Memory B cell (primary cell): ENCODE data around the gene THSD7B.

Source experiments
- ATAC-seq: fragments of 150-1000 bp; cut with Tn5 transposase; 2 replicates; pipeline ENCODE4 v1.10.0; 2021; ENCODE audit warnings: low read depth, mild to moderate bottlenecking, moderate library complexity
- DNase-seq, 2 donors: peaks; one replicate each; pipeline ENCODE4 v3.0.0; 2022; ENCODE audit warnings: low spot score in 2 of 2
- H3K27ac Mint-ChIP-seq: one replicate; pipeline ENCODE4 v1.8.0; 2022; ENCODE audit warnings: mild to moderate bottlenecking, moderate library complexity, mixed read lengths
- H3K27me3 Mint-ChIP-seq: one replicate; pipeline ENCODE4 v1.8.0; 2022; ENCODE audit warnings: mixed read lengths
- H3K36me3 Mint-ChIP-seq: one replicate; pipeline ENCODE4 v1.8.0; 2022; ENCODE audit warnings: mild to moderate bottlenecking, mixed read lengths
- H3K4me1 Mint-ChIP-seq: one replicate; pipeline ENCODE4 v1.8.0; 2022; ENCODE audit warnings: mixed read lengths
- H3K4me3 Mint-ChIP-seq: one replicate; pipeline ENCODE4 v1.8.0; 2022; ENCODE audit warnings: mild to moderate bottlenecking, moderate library complexity, mixed read lengths
- H3K9me3 Mint-ChIP-seq: one replicate; pipeline ENCODE4 v1.8.0; 2022; ENCODE audit warnings: mixed read lengths

The THSD7B gene

DNA sequence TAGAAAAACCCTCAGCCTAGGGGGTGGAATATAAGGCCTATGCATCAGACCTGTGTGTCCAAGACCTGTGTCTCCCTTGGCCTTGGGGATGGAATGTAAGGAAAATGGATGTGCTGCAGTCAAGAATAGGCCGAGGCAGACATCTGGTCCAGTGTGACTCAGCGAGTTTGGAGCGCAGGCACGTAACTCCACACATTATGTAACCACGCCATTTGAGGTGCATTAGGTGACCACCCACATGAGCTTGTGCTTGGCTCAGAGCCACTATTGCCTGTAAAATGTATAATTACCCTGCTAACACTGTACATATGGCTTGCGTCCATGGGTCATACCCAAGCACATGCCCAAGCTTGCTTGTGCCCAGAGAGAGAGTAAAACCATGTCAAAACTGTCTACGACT lies 618.0 kb downstream of the THSD7B start:
- Mint-ChIP-seq H3K4me1 (no peaks in the 10 kb centered on the region), H3K9me3 (peaks cover 2% of the 10 kb centered on the region), H3K4me3 (no peak overlapping the region), H3K36me3 (no peaks in the 10 kb centered on the region), H3K27me3 (no peaks in the 10 kb centered on the region), H3K27ac (no peak overlapping the region)
- no peak for DNase-seq
- ATAC-seq = no peak

DNA sequence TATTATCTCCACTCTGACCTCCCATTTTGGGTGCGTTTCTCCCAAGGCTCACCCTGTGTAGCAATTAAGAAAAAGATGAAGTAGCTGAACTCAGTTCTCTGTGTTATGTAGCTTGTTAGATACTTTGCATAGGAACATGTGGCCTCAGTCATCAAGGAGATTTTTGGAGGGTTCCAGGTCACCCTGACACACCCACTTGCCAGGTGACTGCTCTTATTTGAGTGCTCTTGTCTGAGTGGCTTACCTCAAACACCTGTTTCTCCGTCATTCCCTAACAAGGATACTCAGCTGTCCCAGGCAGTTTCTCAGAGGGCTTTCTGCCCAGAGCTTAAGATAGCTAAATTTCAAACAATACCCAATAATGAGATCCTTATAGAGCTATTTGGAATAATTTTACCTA lies 621.7 kb downstream of the THSD7B start:
- H3K4me3 Mint-ChIP-seq = no peak overlapping the region
- no peak for ATAC-seq
- H3K27me3 Mint-ChIP-seq = no peaks in the 10 kb centered on the region

DNA sequence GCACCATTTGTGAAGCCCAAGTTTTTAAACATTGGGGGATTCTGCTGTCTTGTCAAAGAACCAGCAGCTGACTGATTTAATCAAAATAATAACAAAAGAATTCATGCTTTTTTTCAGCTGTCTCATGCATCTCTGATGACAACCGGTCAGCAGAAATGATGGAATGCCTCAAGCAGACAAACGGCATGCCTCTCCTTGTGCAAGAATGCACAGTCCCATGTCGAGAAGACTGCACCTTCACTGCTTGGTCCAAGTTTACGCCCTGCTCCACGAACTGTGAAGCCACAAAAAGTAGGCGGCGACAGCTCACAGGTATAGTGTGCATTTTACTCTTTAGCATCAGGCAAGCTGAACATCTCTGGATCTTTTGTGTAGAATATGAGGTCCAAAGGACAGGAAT lies 640.2 kb downstream of the THSD7B start:
- no peak for ATAC-seq
- Mint-ChIP-seq H3K9me3 (peaks cover 3% of the 10 kb centered on the region), H3K27ac (no peak overlapping the region), H3K4me1 (no peaks in the 10 kb centered on the region), H3K27me3 (no peaks in the 10 kb centered on the region), H3K4me3 (no peak overlapping the region), H3K36me3 (no peaks in the 10 kb centered on the region)
- DNase-seq = no peak

More for the DNA sequence above, 621.7 kb downstream of the THSD7B start:
- Mint-ChIP-seq H3K27ac (no peak overlapping the region), H3K36me3 (no peaks in the 10 kb centered on the region), H3K9me3 (peaks cover 3% of the 10 kb centered on the region), H3K4me1 (no peaks in the 10 kb centered on the region)
- no peak for DNase-seq

DNA sequence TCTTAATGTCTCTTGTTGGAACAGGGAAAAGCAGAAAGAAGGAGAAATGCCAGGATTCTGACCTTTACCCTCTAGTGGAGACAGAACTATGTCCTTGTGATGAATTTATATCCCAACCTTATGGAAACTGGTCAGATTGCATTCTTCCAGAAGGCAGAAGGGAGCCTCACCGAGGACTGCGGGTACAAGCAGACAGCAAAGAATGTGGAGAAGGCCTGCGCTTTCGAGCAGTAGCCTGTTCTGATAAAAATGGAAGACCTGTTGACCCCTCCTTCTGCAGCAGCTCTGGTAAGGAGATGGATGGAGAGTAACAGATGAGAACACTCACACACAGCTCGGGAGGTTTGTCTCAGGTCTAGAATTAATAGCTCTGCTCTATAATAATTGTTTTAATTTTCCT lies 646.2 kb downstream of the THSD7B start:
- Mint-ChIP-seq H3K27ac (no peak overlapping the region), H3K27me3 (no peaks in the 10 kb centered on the region), H3K9me3 (peaks cover 3% of the 10 kb centered on the region), H3K4me1 (no peaks in the 10 kb centered on the region), H3K36me3 (no peaks in the 10 kb centered on the region), H3K4me3 (no peak overlapping the region)
- DNase-seq (no peak), ATAC-seq (no peak)

DNA sequence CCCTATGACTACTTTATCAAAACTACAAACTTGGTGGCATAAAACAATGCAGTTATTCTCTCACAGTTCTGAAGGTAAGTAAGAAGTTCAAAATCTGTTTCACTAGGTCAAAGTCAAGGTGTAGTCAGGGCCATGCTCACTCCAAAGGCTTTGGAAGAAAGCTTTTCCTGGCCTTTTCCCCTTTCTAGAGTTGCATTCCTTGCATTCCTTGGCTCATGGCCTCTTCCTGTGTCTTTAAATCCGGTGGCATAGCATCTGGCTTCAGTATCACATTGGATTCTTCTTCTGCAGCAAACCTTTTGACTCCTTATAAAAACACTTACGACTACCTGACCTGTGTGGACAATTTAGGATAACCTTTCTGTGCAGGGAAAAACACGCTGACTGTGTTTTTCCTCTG lies 655.4 kb downstream of the THSD7B start:
- Mint-ChIP-seq H3K9me3 (peaks cover 5% of the 10 kb centered on the region), H3K27ac (no peak overlapping the region), H3K4me3 (no peak overlapping the region), H3K36me3 (no peaks in the 10 kb centered on the region), H3K27me3 (no peaks in the 10 kb centered on the region), H3K4me1 (no peaks in the 10 kb centered on the region)
- no peak for DNase-seq
- ATAC-seq = no peak

DNA sequence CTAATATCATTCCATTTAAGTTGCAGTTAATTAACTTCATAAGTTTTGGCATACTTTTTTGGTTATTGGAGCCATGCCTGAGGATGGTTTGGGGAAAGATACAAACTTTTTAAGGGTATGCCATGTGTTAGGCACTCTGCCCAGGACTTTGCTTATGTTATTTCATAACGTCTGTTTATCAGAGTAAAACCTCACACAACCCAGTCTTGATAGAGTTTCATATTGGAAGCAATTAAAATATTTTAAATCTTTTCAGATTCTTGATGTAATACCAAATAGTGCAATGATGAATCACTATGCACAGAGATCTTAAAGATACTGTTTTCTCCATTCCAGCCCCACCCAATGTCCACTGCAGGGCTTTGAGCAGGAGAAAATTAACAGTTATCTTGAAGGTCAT lies 669.8 kb downstream of the THSD7B start:
- Mint-ChIP-seq H3K36me3 (no peaks in the 10 kb centered on the region), H3K4me1 (no peaks in the 10 kb centered on the region), H3K4me3 (no peak overlapping the region), H3K9me3 (peaks cover 7% of the 10 kb centered on the region), H3K27ac (no peak overlapping the region), H3K27me3 (no peaks in the 10 kb centered on the region)
- DNase-seq (no peak), ATAC-seq (no peak)

DNA sequence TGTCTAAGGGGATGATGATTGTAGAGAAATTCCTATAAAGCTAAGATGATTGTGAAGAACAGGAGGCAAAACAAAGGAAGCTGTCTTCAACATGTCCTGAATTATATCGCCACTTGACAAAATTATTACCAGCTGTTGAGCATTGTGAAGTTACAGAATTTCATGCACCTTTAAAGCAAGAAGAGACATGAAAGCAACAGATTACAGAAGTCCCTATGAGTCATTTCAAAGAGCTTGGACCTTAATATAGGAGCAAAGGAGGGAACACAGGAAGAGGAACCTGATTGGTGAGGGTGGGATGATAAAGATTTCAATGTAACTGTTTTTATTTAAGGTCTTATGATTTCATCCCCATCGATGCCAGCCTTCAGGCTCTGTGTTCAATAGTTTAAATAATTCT lies 672.0 kb downstream of the THSD7B start:
- no peak overlapping the region for H3K4me3 Mint-ChIP-seq
- no peaks in the 10 kb centered on the region for H3K4me1 Mint-ChIP-seq
- H3K27me3 Mint-ChIP-seq = no peaks in the 10 kb centered on the region
- H3K9me3 Mint-ChIP-seq = peaks cover 4% of the 10 kb centered on the region
- no peak for ATAC-seq
- H3K36me3 Mint-ChIP-seq = no peaks in the 10 kb centered on the region
- no peak for DNase-seq
- H3K27ac Mint-ChIP-seq = no peak overlapping the region

DNA sequence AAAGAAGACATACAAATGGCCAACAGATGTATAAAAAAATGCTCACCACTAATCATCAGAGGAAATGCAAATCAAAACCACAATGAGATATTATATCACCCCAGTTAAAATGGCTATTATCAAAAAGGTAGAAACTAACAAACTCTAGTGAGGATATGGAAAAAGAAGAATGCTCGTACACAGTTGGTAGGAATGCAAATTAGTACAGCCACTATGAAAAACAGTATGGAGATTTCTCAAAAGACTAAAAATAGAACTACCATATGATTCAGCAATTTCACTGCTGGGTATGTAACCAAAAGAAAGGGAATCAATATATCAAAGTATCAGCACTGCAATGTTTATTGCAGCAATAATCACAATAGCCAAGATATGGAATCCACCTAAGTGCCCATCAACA lies 679.6 kb downstream of the THSD7B start:
- Mint-ChIP-seq H3K36me3 (no peaks in the 10 kb centered on the region), H3K9me3 (peaks cover 8% of the 10 kb centered on the region), H3K4me1 (no peaks in the 10 kb centered on the region), H3K27me3 (no peaks in the 10 kb centered on the region), H3K4me3 (no peak overlapping the region), H3K27ac (no peak overlapping the region)
- no peak for DNase-seq
- ATAC-seq = no peak

DNA sequence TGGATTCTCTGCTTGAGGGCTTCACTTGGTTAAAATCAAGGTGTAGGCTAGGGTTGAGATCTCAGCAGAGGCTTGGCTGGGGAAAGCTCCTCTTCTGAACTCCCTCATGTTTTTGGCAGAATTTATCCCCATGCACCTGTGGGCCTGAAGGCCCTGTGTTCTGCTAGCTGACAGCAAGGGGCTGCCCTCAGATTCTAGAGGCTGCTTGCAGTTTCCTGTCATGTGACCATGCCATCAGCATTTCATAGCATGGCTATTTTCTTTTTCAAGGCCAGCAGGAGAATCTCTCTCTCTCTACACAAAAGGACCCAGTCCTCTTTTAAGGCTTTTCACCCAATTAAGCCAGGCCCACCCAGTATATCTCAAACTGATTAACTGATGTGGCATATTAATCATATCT lies 684.1 kb downstream of the THSD7B start:
- no peaks in the 10 kb centered on the region for H3K4me1 Mint-ChIP-seq
- no peaks in the 10 kb centered on the region for H3K27me3 Mint-ChIP-seq
- peaks cover 8% of the 10 kb centered on the region for H3K9me3 Mint-ChIP-seq
- no peaks in the 10 kb centered on the region for H3K36me3 Mint-ChIP-seq
- H3K4me3 Mint-ChIP-seq = no peak overlapping the region
- ATAC-seq (no peak), DNase-seq (no peak)
- no peak overlapping the region for H3K27ac Mint-ChIP-seq

DNA sequence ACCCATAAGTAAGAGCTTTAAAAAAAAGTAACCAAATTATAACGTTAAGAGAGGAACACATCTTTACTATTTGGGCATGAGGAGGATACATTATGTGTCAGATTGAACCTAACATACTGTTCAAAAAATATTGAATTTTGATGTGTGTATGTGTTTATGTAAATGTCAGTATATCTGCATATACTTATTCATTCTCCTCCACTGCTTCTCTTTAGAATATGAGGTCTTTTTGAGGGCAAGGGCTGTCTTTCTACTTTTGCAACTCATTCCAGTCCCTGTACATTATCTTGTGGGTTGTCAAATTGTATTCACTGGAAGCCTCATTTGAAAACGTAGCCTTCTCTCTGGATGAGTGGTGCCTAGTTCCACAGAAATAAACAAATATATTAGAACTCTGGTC lies 689.5 kb downstream of the THSD7B start:
- H3K9me3 Mint-ChIP-seq = peaks cover 2% of the 10 kb centered on the region
- no peaks in the 10 kb centered on the region for H3K4me1 Mint-ChIP-seq
- no peak overlapping the region for H3K4me3 Mint-ChIP-seq
- H3K27ac Mint-ChIP-seq = no peak overlapping the region
- no peaks in the 10 kb centered on the region for H3K27me3 Mint-ChIP-seq
- no peaks in the 10 kb centered on the region for H3K36me3 Mint-ChIP-seq
- DNase-seq (no peak), ATAC-seq (no peak)

DNA sequence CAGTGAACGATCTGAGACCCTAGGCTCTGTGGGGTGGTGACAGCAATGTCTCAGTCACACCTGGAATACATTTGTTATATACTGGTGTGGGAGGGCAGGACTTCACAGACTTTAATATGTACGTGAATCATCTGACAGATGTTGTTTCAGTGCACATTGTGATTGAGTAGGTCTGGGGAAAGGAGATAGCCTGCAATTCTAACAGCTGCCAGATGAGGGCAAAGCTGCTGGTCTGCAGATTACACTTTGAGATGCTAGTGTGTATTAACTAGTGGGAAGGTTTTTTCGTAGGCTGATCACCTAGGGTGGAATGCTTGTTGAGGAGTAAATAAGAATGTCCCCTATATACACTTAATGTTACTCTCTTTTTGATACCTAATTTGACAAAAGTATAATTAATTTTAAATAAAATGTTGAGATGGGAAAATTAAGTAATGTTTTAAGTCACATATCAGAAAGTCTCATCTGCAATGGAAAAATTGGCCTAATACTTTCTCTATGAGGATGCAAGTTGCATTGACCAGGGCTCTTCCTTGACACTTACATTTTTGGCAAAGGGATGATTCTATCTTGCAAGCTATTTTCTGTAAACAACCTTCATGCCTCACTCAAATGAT lies 702.0 kb downstream of the THSD7B start:
- Mint-ChIP-seq H3K9me3 (no peaks in the 10 kb centered on the region), H3K36me3 (no peaks in the 10 kb centered on the region), H3K4me1 (no peaks in the 10 kb centered on the region), H3K27me3 (no peaks in the 10 kb centered on the region), H3K27ac (no peak overlapping the region), H3K4me3 (no peak overlapping the region)
- ATAC-seq = no peak
- DNase-seq = no peak

DNA sequence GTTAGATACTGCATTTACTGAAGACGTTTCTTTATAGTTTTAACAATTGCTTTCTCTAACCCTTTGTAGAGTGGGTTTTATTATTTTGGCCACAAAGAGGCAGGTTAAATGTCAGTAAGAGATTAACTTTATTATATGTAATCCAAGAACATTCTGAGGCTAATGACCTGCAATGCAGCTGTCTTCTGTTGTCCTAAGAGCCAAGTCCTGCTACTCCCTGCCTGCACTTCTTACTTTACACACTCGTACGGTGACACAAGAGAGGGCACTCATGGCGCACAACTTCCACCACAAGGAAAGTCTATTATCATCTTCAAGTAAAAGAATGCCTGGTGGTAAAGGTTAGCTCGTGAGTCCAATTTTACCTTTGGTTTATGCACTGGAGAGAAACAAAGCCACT lies 727.9 kb downstream of the THSD7B start:
- Mint-ChIP-seq H3K4me1 (no peaks in the 10 kb centered on the region), H3K4me3 (no peak overlapping the region), H3K36me3 (no peaks in the 10 kb centered on the region), H3K9me3 (peaks cover 3% of the 10 kb centered on the region), H3K27ac (no peak overlapping the region), H3K27me3 (no peaks in the 10 kb centered on the region)
- ATAC-seq (no peak), DNase-seq (no peak)

DNA sequence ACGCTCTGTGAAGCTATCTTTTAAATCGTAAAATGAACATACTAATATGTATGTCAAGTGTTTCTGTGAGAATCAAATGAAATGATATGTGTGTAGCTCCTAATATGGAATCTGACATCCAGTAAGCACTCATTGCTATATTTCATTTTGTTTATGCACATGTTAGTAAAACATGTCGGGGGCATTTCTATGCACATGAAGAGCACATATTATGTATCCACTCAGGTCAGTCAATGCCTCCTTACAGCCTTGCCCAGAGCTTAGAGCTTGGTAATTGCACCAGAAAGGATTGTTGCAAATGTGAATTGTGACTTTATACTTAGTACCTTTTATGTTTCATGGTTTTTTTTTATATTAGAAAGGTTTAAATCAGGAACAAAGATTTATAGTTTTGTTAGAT lies 735.3 kb downstream of the THSD7B start:
- no peak overlapping the region for H3K4me3 Mint-ChIP-seq
- no peak overlapping the region for H3K27ac Mint-ChIP-seq
- ATAC-seq = no peak

DNA sequence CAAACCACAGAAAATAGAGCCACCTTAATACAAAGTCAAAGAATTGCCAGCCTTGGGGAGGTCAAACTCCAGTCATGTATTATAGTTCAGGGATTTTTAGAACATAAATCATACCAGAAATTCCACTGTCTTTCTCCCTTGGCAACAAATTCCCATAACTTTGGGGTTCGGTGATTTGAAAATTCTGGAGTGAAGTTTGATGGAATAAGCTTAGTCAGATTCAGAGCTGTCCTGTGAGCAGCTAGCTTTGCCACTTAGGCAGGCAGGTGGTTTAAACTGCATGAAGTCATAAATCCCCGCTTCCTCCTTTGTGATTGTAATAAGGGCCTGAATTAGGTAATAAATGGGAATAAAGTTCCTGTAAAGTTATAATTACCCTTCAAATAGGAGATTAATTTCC lies 741.9 kb downstream of the THSD7B start:
- Mint-ChIP-seq H3K4me3 (no peak overlapping the region), H3K4me1 (no peaks in the 10 kb centered on the region), H3K27me3 (no peaks in the 10 kb centered on the region), H3K9me3 (peaks cover 3% of the 10 kb centered on the region), H3K36me3 (no peaks in the 10 kb centered on the region), H3K27ac (no peak overlapping the region)
- ATAC-seq (no peak), DNase-seq (no peak)

More for the DNA sequence above, 735.3 kb downstream of the THSD7B start:
- Mint-ChIP-seq H3K4me1 (no peaks in the 10 kb centered on the region), H3K27me3 (no peaks in the 10 kb centered on the region), H3K36me3 (no peaks in the 10 kb centered on the region), H3K9me3 (peaks cover 5% of the 10 kb centered on the region)
- no peak for DNase-seq

DNA sequence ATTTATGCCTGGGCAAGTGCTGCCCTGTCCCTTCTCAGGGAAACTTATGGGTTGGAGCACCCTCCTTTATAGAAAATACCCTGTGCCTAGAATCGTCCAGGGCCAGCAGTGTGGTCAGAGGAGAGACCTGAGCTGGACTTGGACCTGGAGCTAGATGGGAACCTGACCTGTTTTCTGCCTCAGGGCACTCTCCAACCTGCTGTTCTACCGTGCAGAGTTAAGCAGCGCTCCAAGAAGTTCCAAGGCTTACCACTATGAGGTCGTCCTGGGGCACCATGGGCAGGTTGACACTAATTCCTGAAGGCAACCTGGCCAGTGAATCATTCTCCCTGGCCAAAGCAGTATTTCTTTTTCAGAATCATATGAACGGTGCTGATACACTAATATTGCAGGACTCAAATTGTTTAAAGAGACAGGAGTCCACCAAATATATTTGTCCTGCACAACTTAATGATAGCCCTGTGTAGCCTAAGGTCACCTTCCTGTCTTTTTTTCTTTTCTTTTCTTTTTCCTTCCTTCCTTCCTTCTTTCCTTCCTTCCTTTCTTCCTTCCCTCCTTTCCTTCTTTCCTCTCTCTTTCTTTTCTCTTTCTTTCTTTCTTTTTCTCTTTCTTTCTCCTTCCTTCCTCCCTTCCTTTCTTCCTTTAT lies 743.5 kb downstream of the THSD7B start:
- Mint-ChIP-seq H3K9me3 (peaks cover 3% of the 10 kb centered on the region), H3K4me3 (no peak overlapping the region), H3K36me3 (no peaks in the 10 kb centered on the region), H3K27ac (no peak overlapping the region), H3K4me1 (no peaks in the 10 kb centered on the region), H3K27me3 (no peaks in the 10 kb centered on the region)
- ATAC-seq (no peak), DNase-seq (no peak)
